Natural killer cell (primary cell): ENCODE results near the gene CGNL1. TPM values are rescaled to one million over a fixed set of nuclear protein-coding genes. Genes with fewer than 3 reads are reported as not detected.

Experiments
- ATAC-seq, 3 donors: fragments of 150-1000 bp in 2 of 3; fragments of 200-7000 bp in 1 of 3; cut with Tn5 transposase; 1 replicate in 1 of 3; 2 replicates in 2 of 3; pipeline ENCODE4 v1.10.0; 2021; ENCODE audit warnings: mild to moderate bottlenecking in 2 of 3, moderate library complexity in 2 of 3
- DNase-seq, 2 donors: peaks; one replicate each; pipeline versions ENCODE4 v3.0.0 to v3.0.0-alpha.2; 2013 to 2021; ENCODE audit warnings: mixed read lengths in 1 of 2
- H3K27ac ChIP-seq: one replicate; pipeline ENCODE4 v1.5.1; 2013; ENCODE audit warnings: mild to moderate bottlenecking, low read length
- H3K27me3 ChIP-seq: one replicate; pipeline ENCODE4 v1.6.1; 2013; ENCODE audit warnings: low read length; ENCODE audit not compliant: control insufficient read depth, insufficient read depth
- H3K36me3 ChIP-seq: one replicate; pipeline ENCODE4 v1.6.1; 2013; ENCODE audit warnings: low read length; ENCODE audit not compliant: control insufficient read depth, insufficient read depth
- H3K4me1 ChIP-seq: one replicate; pipeline ENCODE4 v1.6.1; 2013; ENCODE audit warnings: low read length; ENCODE audit not compliant: control insufficient read depth, insufficient read depth
- H3K4me3 ChIP-seq: one replicate; pipeline ENCODE4 v1.5.1; 2013; ENCODE audit warnings: low read length
- H3K9me3 ChIP-seq: one replicate; pipeline ENCODE4 v1.6.1; 2013; ENCODE audit warnings: low read length; ENCODE audit not compliant: control insufficient read depth, insufficient read depth
- H3K27ac Mint-ChIP-seq, 2 donors: one replicate each; pipeline ENCODE4 v1.8.0; 2022; ENCODE audit warnings: mild to moderate bottlenecking in 2 of 2, mixed read lengths in 2 of 2, moderate library complexity in 1 of 2
- H3K27me3 Mint-ChIP-seq, 2 donors: one replicate each; pipeline ENCODE4 v1.8.0; 2022; ENCODE audit warnings: low read depth in 2 of 2, mixed read lengths in 2 of 2
- H3K36me3 Mint-ChIP-seq: one replicate; pipeline ENCODE4 v1.8.0; 2022; ENCODE audit warnings: mixed read lengths
- H3K4me1 Mint-ChIP-seq, 2 donors: one replicate each; pipeline ENCODE4 v1.8.0; 2022; ENCODE audit warnings: mixed read lengths in 2 of 2
- H3K4me3 Mint-ChIP-seq: one replicate; pipeline ENCODE4 v1.8.0; 2022; ENCODE audit warnings: mild to moderate bottlenecking, moderate library complexity, mixed read lengths
- H3K9me3 Mint-ChIP-seq, 2 donors: one replicate each; pipeline ENCODE4 v1.8.0; 2022; ENCODE audit warnings: mixed read lengths in 2 of 2
- WGBS: methylation state at CpG from one replicate; pipeline ENCODE4 v1.1.7; 2013; ENCODE audit warnings: missing lambda C conversion rate; ENCODE audit not compliant: insufficient coverage; 5-methylcytosine and 5-hydroxymethylcytosine counted together
- intact Hi-C: fragments of 100-400 bp; cut with micrococcal nuclease; formaldehyde crosslinking; loops from one replicate; pipeline ENCODE4 v1.14.2; 2022
- total RNA-seq, 4 donors: library from RNA; stranded (reverse); fragments of 120-200 nt in 1 of 4; gene quantifications; one replicate each; pipeline versions ENCODE4 v1.2.3 to v1.2.4, GENCODE V29; 2013 to 2022
- TF ChIP-seq, protein P1 (sequence below): fragments of 200-600 bp; IDR thresholded peaks from one replicate; pipeline ENCODE4 v1.8.0; 2022; ENCODE audit warnings: antibody characterized with exemption

Gene CGNL1
- total RNA-seq, 3 donors from 2014 or later (not counting 1 experiment from before 2014, with no cell fraction given): not detected

DNA sequence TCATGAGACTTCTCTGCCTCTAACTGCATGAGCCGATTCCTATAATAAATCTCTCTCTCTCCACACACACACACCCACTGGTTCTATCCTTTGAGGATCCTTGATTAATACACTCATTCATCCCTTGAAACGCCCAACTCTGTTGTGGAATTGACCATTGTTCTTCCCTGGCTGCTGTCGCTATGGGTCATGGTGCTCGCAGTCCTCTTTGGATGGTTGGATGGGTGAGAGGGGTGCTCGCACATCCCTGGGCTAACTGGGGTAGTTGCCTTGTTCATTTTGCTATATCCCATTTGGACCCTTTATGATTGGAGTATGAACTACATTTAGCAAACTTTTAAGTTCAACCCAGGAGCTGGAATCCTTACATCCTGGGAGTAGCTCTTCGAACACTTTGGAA lies 181.5 kb downstream of the CGNL1 start:
- TF ChIP-seq, protein P1, sequence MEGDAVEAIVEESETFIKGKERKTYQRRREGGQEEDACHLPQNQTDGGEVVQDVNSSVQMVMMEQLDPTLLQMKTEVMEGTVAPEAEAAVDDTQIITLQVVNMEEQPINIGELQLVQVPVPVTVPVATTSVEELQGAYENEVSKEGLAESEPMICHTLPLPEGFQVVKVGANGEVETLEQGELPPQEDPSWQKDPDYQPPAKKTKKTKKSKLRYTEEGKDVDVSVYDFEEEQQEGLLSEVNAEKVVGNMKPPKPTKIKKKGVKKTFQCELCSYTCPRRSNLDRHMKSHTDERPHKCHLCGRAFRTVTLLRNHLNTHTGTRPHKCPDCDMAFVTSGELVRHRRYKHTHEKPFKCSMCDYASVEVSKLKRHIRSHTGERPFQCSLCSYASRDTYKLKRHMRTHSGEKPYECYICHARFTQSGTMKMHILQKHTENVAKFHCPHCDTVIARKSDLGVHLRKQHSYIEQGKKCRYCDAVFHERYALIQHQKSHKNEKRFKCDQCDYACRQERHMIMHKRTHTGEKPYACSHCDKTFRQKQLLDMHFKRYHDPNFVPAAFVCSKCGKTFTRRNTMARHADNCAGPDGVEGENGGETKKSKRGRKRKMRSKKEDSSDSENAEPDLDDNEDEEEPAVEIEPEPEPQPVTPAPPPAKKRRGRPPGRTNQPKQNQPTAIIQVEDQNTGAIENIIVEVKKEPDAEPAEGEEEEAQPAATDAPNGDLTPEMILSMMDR: no peak
- Histone ChIP-seq H3K36me3 (no peaks in the 10 kb centered on the region), H3K4me1 (peaks cover 5% of the 10 kb centered on the region), H3K9me3 (no peaks in the 10 kb centered on the region), H3K4me3 (no peak overlapping the region), H3K27ac (no peak overlapping the region), H3K27me3 (no peaks in the 10 kb centered on the region)
- Mint-ChIP-seq H3K27ac (no peak overlapping the region), H3K36me3 (no peaks in the 10 kb centered on the region), H3K9me3 (no peaks in the 10 kb centered on the region), H3K4me3 (no peak overlapping the region), H3K4me1 (peaks cover 5% of the 10 kb centered on the region in 2 donors), H3K27me3 (peaks cover 13 to 39% of the 10 kb centered on the region in 2 donors)
- 85% methylated on average over 6 of the region's 6 CpGs for WGBS
- intact Hi-C loops: no loop called here
- DNase-seq (no peak), ATAC-seq (no peak)

DNA sequence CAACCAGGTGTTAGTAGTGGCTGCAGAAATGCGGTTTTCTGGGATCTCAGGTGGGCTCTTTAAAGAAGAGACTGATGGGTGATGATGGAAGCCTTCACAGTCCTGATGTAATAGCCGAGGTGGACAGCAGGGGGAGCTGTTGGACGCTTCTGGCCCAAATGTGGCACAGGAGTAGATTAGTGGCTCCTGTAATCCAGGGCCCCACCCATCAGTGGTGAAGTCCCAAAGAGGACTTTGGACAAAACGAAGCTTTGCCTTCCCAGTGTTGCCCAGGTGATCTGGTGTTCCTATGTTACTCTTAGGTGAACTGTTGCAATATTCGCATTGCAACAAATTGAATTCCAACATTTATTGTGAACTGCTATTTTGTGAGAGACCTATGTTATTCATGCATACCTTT lies 183.6 kb downstream of the CGNL1 start:
- peaks cover 5% of the 10 kb centered on the region for H3K4me1 ChIP-seq
- no peaks in the 10 kb centered on the region for H3K9me3 ChIP-seq
- H3K27ac Mint-ChIP-seq: no peak overlapping the region
- DNase-seq (peak; percentile 49 to 76), ATAC-seq (peak in 2 of 3 donors; percentile 47 to 61)
- H3K9me3 Mint-ChIP-seq: no peaks in the 10 kb centered on the region
- no peaks in the 10 kb centered on the region for H3K27me3 ChIP-seq
- TF ChIP-seq, protein P1: peak; percentile 78
- H3K27ac ChIP-seq: no peak overlapping the region
- H3K36me3 ChIP-seq: no peaks in the 10 kb centered on the region
- 22% methylated on average over 5 of the region's 5 CpGs for WGBS
- no peak overlapping the region for H3K4me3 Mint-ChIP-seq
- intact Hi-C loops: loop anchor here (5.0 to 10.0 kb wide), 2 partner anchors 305 to 1967 kb away; no protein-coding TSS in a partner anchor
- H3K36me3 Mint-ChIP-seq: no peaks in the 10 kb centered on the region
- H3K4me1 Mint-ChIP-seq: peaks cover 5% of the 10 kb centered on the region in 2 donors
- H3K27me3 Mint-ChIP-seq: peaks cover 13 to 45% of the 10 kb centered on the region in 2 donors
- no peak overlapping the region for H3K4me3 ChIP-seq

DNA sequence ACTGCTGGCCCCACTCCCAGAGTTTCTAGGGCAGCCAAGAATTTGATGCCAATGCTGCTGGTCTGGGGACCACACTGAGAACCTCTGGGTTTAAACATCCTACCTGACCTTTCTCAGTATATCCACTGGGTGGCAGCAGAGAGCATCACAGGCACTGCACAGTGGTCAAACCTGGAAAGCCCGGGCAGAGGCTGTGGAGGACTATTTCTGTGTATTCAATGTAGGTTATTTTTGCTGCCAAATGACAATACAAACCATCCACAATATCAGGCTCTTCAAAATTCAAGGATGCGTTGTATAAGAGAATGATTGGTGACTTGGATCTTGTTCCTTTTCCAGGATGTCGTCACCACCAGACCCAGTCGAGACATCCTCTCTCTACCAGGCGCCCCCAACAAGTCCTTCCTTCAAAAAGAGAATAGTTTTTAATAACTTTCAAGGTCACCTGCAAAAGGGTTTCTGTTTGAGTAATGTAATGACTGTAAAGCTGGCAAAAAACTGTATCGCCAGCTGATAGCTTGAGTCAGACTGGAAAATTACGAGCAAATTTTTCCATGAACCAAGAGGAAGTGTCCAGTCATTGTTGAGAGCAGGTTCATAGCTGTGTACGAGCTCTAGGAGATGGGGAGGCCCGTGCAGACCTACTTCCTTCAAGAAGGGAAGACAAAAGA lies 184.9 kb downstream of the CGNL1 start:
- intact Hi-C loops: loop anchor here (5.0 to 10.0 kb wide), 2 partner anchors 304 to 1966 kb away; no protein-coding TSS in a partner anchor
- Histone ChIP-seq H3K27ac (no peak overlapping the region), H3K4me3 (no peak overlapping the region), H3K36me3 (no peaks in the 10 kb centered on the region), H3K27me3 (no peaks in the 10 kb centered on the region), H3K4me1 (peaks cover 12% of the 10 kb centered on the region), H3K9me3 (no peaks in the 10 kb centered on the region)
- Mint-ChIP-seq H3K4me3 (no peak overlapping the region), H3K4me1 (peaks cover 11 to 12% of the 10 kb centered on the region in 2 donors), H3K27ac (no peak overlapping the region), H3K9me3 (no peaks in the 10 kb centered on the region), H3K36me3 (no peaks in the 10 kb centered on the region), H3K27me3 (peaks cover 20 to 47% of the 10 kb centered on the region in 2 donors)
- 20% methylated on average over 4 of the region's 9 CpGs for WGBS
- DNase-seq: peak; percentile 44 to 82
- TF ChIP-seq, protein P1: peak; percentile 94
- peak; percentile 88 to 96 (median 96) for ATAC-seq
